WTC11 (cell line): ENCODE measurements around the gene PDE5A. TPM values are rescaled to one million over a fixed set of nuclear protein-coding genes. Genes with fewer than 3 reads are reported as not detected.

ENCODE experiments used
- ATAC-seq: fragments of 200-7000 bp; cut with Tn5 transposase; 2 replicates; pipeline ENCODE4 v1.10.0; 2021; ENCODE audit warnings: mild to moderate bottlenecking, moderate library complexity
- CTCF ChIA-PET: fragments of 300-600 bp; sonication (Branson Sonifier 250); formaldehyde crosslinking; loops from one replicate; lab custom pipeline; 2021; ENCODE audit warnings: antibody characterized with exemption; lab: Charles Lee
- POLR2A ChIA-PET: fragments of 350-600 bp; sonication (Branson Sonifier 250); formaldehyde crosslinking; loops from one replicate; lab custom pipeline; 2021; ENCODE audit warnings: antibody characterized with exemption; lab: Charles Lee
- DNase-seq: peaks from one replicate; pipeline ENCODE4 v3.0.0; 2021; ENCODE audit warnings: low spot score
- H3K27ac Mint-ChIP-seq: 2 replicates; pipeline ENCODE4 v1.8.0; 2021; ENCODE audit warnings: mixed read lengths
- H3K27me3 Mint-ChIP-seq: 2 replicates; pipeline ENCODE4 v1.8.0; 2021; ENCODE audit warnings: low read depth, mild to moderate bottlenecking, moderate library complexity, mixed read lengths
- H3K36me3 Mint-ChIP-seq: 2 replicates; pipeline ENCODE4 v1.8.0; 2021; ENCODE audit warnings: mixed read lengths
- H3K4me1 Mint-ChIP-seq: 2 replicates; pipeline ENCODE4 v1.8.0; 2022; ENCODE audit warnings: mixed read lengths
- H3K4me3 Mint-ChIP-seq: 2 replicates; pipeline ENCODE4 v1.8.0; 2021; ENCODE audit warnings: mild to moderate bottlenecking, moderate library complexity, mixed read lengths
- H3K9me3 Mint-ChIP-seq: 2 replicates; pipeline ENCODE4 v1.8.0; 2021; ENCODE audit warnings: mixed read lengths
- ATF1 ChIP-seq: sonication (generic); formaldehyde crosslinking; IDR thresholded peaks from 2 replicates; pipeline ENCODE4 v1.8.1; 2023; ENCODE audit warnings: mild to moderate bottlenecking, moderate library complexity, missing genetic modification reagents
- ATF3 ChIP-seq: sonication (generic); formaldehyde crosslinking; conservative IDR thresholded peaks from 2 replicates; pipeline ENCODE4 v1.8.1; 2022; ENCODE audit warnings: mild to moderate bottlenecking, missing genetic modification reagents
- CREM ChIP-seq: sonication (generic); formaldehyde crosslinking; IDR thresholded peaks from 2 replicates; pipeline ENCODE4 v1.8.1; 2022; ENCODE audit warnings: mild to moderate bottlenecking, missing genetic modification reagents, moderate library complexity
- CTCF ChIP-seq: fragments of 200-600 bp; IDR thresholded peaks from 2 replicates; pipeline ENCODE4 v1.8.0; 2022; ENCODE audit warnings: antibody characterized with exemption
- E2F1 ChIP-seq: sonication (generic); formaldehyde crosslinking; IDR thresholded peaks from 2 replicates; pipeline ENCODE4 v1.8.0; 2022; ENCODE audit warnings: mild to moderate bottlenecking, missing genetic modification reagents
- ERG ChIP-seq: fragments of 250-450 bp; sonication (Bioruptor Pico); IDR thresholded peaks from 2 replicates; pipeline ENCODE4 v1.8.0; 2021; ENCODE audit warnings: mild to moderate bottlenecking
- GABPB1 ChIP-seq: sonication (generic); formaldehyde crosslinking; IDR thresholded peaks from 2 replicates; pipeline ENCODE4 v1.8.1; 2023; ENCODE audit warnings: mild to moderate bottlenecking, missing genetic modification reagents
- HMGXB4 ChIP-seq: sonication (generic); formaldehyde crosslinking; IDR thresholded peaks from 2 replicates; pipeline ENCODE4 v1.8.1; 2023; ENCODE audit warnings: mild to moderate bottlenecking, moderate library complexity, missing genetic modification reagents
- JUN ChIP-seq: sonication (generic); formaldehyde crosslinking; IDR thresholded peaks from 2 replicates; pipeline ENCODE4 v1.8.0; 2023; ENCODE audit warnings: mild to moderate bottlenecking, missing genetic modification reagents
- KAT7 ChIP-seq: sonication (generic); formaldehyde crosslinking; IDR thresholded peaks from 2 replicates; pipeline ENCODE4 v1.8.1; 2023; ENCODE audit warnings: missing genetic modification reagents, mild to moderate bottlenecking, borderline replicate concordance
- MAX ChIP-seq: sonication (generic); formaldehyde crosslinking; IDR thresholded peaks from 2 replicates; pipeline ENCODE4 v1.8.0; 2022; ENCODE audit warnings: mild to moderate bottlenecking, missing genetic modification reagents
- NFE2L1 ChIP-seq: sonication (generic); formaldehyde crosslinking; IDR thresholded peaks from 2 replicates; pipeline ENCODE4 v1.8.1; 2023; ENCODE audit warnings: missing genetic modification reagents
- OVOL2 ChIP-seq: fragments of 250-450 bp; sonication (Bioruptor Pico); IDR thresholded peaks from 2 replicates; pipeline ENCODE4 v1.9.0; 2021; ENCODE audit warnings: mild to moderate bottlenecking, borderline replicate concordance
- SMAD3 ChIP-seq: sonication (generic); formaldehyde crosslinking; IDR thresholded peaks from 2 replicates; pipeline ENCODE4 v1.8.0; 2022; ENCODE audit warnings: missing genetic modification reagents, mild to moderate bottlenecking, borderline replicate concordance
- SOX15 ChIP-seq: fragments of 250-450 bp; sonication (Bioruptor Pico); IDR thresholded peaks from 2 replicates; pipeline ENCODE4 v1.9.0; 2021; ENCODE audit warnings: mild to moderate bottlenecking
- TCF7 ChIP-seq: sonication (generic); formaldehyde crosslinking; IDR thresholded peaks from 2 replicates; pipeline ENCODE4 v1.8.0; 2022; ENCODE audit warnings: mild to moderate bottlenecking, low read depth, missing genetic modification reagents, moderate library complexity
- TP53 ChIP-seq: sonication (generic); formaldehyde crosslinking; IDR thresholded peaks from 2 replicates; pipeline ENCODE4 v1.8.1; 2023; ENCODE audit warnings: mild to moderate bottlenecking, missing genetic modification reagents
- ZNF263 ChIP-seq: sonication (generic); formaldehyde crosslinking; IDR thresholded peaks from 2 replicates; pipeline ENCODE4 v1.8.1; 2022; ENCODE audit warnings: low read depth, mild to moderate bottlenecking, moderate library complexity, missing genetic modification reagents
- ZNF281 ChIP-seq: sonication (generic); formaldehyde crosslinking; IDR thresholded peaks from 2 replicates; pipeline ENCODE4 v1.8.0; 2023; ENCODE audit warnings: mild to moderate bottlenecking, missing genetic modification reagents
- ZNF532 ChIP-seq: fragments of 250-450 bp; sonication (Bioruptor Pico); IDR thresholded peaks from 2 replicates; pipeline ENCODE4 v1.9.0; 2021; ENCODE audit warnings: mild to moderate bottlenecking, borderline replicate concordance
- total RNA-seq: library from RNA; stranded (reverse); gene quantifications from 3 replicates; pipeline ENCODE4 v1.2.3, GENCODE V29; 2021

Gene PDE5A
- total RNA-seq, 1 experiment from 2014 or later = 25.6 TPM

GRCh38 chr4:119653990-119654389 is 25.4 kb upstream of the PDE5A start:
- Mint-ChIP-seq H3K4me1 (no peaks in the 10 kb centered on the region), H3K27ac (no peak overlapping the region), H3K27me3 (no peaks in the 10 kb centered on the region), H3K4me3 (no peak overlapping the region), H3K9me3 (no peaks in the 10 kb centered on the region), H3K36me3 (no peaks in the 10 kb centered on the region)
- TF ChIP-seq NFE2L1 (CRISPR knock-in tag) (no peak), CREM (CRISPR knock-in tag) (no peak), KAT7 (CRISPR knock-in tag) (no peak), ZNF532 (CRISPR knock-in tag) (no peak), SOX15 (CRISPR knock-in tag) (no peak), ZNF281 (no peak), CTCF (no peak)
- no peak for DNase-seq
- ChIA-PET POLR2A (no interaction called here), CTCF (interaction anchor here (1.0 kb wide), 1 partner anchor 25 kb away, joined by 4 read pairs; the partner anchor contains the start of gene PDE5A)
- no peak for ATAC-seq

GRCh38 chr4:119652998-119653397 is 24.4 kb upstream of the PDE5A start:
- ATAC-seq = no peak
- no peak for DNase-seq
- Mint-ChIP-seq H3K4me1 (no peaks in the 10 kb centered on the region), H3K9me3 (no peaks in the 10 kb centered on the region), H3K27me3 (peaks cover 2% of the 10 kb centered on the region; the same call in 1 of the 2 replicates), H3K27ac (no peak overlapping the region), H3K4me3 (no peak overlapping the region), H3K36me3 (no peaks in the 10 kb centered on the region)
- ChIA-PET POLR2A (no interaction called here), CTCF (interaction anchor here (1.0 kb wide), 1 partner anchor 24 kb away, joined by 4 read pairs; the partner anchor contains the start of gene PDE5A)
- TF ChIP-seq SMAD3 (CRISPR knock-in tag) (no peak), ATF1 (CRISPR knock-in tag) (no peak), HMGXB4 (CRISPR knock-in tag) (no peak), MAX (CRISPR knock-in tag) (no peak), TP53 (CRISPR knock-in tag) (no peak), OVOL2 (CRISPR knock-in tag) (no peak), ZNF263 (CRISPR knock-in tag) (no peak), GABPB1 (CRISPR knock-in tag) (no peak), ATF3 (CRISPR knock-in tag) (no peak), ERG (CRISPR knock-in tag) (no peak), E2F1 (no peak), JUN (CRISPR knock-in tag) (no peak), TCF7 (CRISPR knock-in tag) (no peak)
